GM12891 (cell line): Measurements from ENCODE around the gene CAMSAP2.

Experiments used
- POLR2A ChIP-seq: IDR thresholded peaks from 2 replicates; pipeline ENCODE4 v1.6.1; 2011; ENCODE audit warnings: low read depth, low read length, control low read depth
- POLR2AphosphoS5 ChIP-seq: IDR thresholded peaks from 2 replicates; pipeline ENCODE4 v1.6.1; 2011; ENCODE audit warnings: low read depth, low read length, control low read depth

GRCh38 chr1:200818248-200818647 is 79.6 kb downstream of the CAMSAP2 start:
- no peak for TF ChIP-seq POLR2AphosphoS5
- no peak for TF ChIP-seq POLR2A
